C4-2B (cell line): ENCODE measurements around the gene NAA60.

Experiments used
- H3K27ac ChIP-seq: fragments of 450-650 bp; 2 replicates; pipeline ENCODE4 v1.5.1; 2017
- CTCF ChIP-seq: fragments of 450-650 bp; conservative IDR thresholded peaks from 2 replicates; pipeline ENCODE4 v1.5.1; 2017; ENCODE audit warnings: mild to moderate bottlenecking
- ZFX ChIP-seq: fragments of 450-650 bp; IDR thresholded peaks from 2 replicates; pipeline ENCODE4 v1.6.1; 2017

The NAA60 gene

GRCh38 chr16:3465911-3466584 lies 22.6 kb downstream of the NAA60 start:
- no peak for TF ChIP-seq CTCF
- no peak for TF ChIP-seq ZFX
- H3K27ac ChIP-seq, result no peak overlapping the region

GRCh38 chr16:3467182-3467581 lies 23.7 kb downstream of the NAA60 start:
- TF ChIP-seq ZFX, result no peak
- TF ChIP-seq CTCF, result no peak
- no peak overlapping the region for H3K27ac ChIP-seq

DNA sequence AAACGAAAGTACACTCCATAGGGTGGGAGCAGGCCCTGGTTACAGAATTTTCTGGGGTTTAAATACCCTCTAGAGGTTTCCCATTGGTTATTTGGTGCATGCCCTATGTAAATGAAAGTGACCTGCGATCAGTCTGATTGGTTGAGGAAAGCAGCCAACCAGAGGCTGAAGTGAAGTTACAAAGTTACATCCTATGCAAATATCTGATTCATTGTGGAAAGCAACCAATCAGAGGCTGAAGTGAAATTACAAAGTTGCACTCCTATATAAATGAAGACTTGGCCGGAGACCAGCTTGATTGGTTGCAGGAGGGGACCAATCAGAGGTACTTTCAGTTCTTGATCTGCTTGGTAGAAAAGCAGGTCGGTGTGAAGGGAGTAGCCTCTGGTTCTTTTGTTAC lies 24.4 kb downstream of the NAA60 start:
- H3K27ac ChIP-seq, result no peak overlapping the region; the same call in 1 of the 2 replicates
- TF ChIP-seq ZFX (no peak), CTCF (no peak)

GRCh38 chr16:3468501-3468900 lies 25.0 kb downstream of the NAA60 start:
- no peak for TF ChIP-seq ZFX
- no peak for TF ChIP-seq CTCF
- H3K27ac ChIP-seq, result no peak overlapping the region; the same call in 1 of the 2 replicates

DNA sequence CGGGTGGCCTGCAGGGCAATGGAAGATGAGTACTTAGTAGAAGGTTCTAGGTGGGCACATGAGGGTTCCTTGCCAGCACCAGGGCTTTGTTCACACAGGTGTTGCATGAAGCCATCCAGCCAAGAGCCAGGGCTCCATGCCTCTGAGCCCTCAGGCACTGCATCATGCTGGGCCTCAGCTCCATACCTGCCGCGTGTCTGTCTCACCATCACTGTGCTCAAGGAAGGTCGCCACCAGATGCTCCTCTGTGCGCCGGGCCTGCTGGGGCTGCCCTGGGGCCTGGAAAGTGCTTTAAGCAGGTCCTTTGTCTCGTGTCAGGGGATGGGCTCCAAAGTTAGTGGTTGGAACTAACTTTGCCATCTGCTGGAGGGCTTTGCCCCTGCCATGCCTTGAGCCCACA lies 26.3 kb downstream of the NAA60 start:
- no peak overlapping the region; the same call in 1 of the 2 replicates for H3K27ac ChIP-seq
- TF ChIP-seq ZFX, result no peak
- no peak for TF ChIP-seq CTCF

DNA sequence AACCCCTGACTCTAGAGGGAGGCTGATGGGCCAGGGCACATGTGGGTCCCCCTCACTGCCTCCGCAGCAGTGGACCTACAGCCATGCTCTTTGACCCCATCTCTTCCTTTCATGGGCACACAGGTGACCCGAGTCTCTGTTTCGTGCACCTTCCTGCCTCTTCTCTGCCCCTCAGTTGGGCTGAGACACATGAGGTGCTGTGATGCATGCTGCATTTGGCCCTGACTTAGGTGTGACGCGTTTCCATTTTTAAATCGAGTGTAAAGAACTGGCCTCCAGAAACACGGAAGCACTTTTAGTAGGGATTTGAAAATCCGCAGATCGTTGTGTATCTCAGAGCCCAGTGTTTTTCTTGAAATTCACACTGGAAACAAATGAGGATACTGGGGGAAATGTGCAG lies 27.2 kb downstream of the NAA60 start:
- no peak for TF ChIP-seq CTCF
- TF ChIP-seq ZFX, result no peak
- no peak overlapping the region; the same call in 1 of the 2 replicates for H3K27ac ChIP-seq

DNA sequence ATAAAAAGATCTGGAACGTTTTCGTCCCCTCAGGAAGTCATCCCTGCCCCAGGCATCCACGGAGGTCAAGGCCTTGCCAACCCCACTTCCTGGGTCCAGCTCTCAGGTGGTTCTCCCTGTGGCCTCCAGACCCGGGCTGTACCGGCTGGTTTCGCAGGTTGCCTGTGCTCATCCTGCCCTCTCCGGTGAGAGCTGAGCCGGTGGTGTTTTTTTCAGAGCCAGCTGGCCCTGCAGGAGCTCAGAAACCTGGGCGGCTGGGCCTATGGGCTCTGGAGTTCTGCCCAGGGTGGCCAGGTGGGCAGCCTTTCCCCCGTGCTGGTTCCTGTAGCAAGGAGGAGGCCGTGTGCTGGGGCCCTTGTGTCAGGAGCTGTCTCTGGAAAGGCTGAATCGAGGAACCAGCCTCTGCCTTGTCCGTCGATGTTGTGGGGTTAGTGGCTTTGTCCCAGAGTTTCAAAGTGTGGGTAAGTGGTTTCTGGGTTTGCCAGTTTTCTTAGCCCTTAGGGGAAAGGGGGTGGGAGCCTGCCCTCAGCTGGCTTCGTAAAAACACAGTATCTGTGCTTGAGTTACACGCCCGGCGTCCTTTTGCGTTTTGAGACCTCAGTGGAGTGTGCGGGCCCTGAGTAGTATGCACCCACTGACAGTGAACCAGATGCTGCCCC lies 28.2 kb downstream of the NAA60 start:
- TF ChIP-seq CTCF (no peak), ZFX (no peak)
- no peak overlapping the region for H3K27ac ChIP-seq
